ENCODE measurements around the gene HOXD11. TPM values are rescaled to one million over a fixed set of nuclear protein-coding genes. Genes with fewer than 3 reads are reported as not detected.
A peak's percentile ranks its signal among the peaks of the same experiment; 100 is the strongest.

The HOXD11 gene
- total RNA-seq, 1 experiment from 2014 or later: not detected

DNA sequence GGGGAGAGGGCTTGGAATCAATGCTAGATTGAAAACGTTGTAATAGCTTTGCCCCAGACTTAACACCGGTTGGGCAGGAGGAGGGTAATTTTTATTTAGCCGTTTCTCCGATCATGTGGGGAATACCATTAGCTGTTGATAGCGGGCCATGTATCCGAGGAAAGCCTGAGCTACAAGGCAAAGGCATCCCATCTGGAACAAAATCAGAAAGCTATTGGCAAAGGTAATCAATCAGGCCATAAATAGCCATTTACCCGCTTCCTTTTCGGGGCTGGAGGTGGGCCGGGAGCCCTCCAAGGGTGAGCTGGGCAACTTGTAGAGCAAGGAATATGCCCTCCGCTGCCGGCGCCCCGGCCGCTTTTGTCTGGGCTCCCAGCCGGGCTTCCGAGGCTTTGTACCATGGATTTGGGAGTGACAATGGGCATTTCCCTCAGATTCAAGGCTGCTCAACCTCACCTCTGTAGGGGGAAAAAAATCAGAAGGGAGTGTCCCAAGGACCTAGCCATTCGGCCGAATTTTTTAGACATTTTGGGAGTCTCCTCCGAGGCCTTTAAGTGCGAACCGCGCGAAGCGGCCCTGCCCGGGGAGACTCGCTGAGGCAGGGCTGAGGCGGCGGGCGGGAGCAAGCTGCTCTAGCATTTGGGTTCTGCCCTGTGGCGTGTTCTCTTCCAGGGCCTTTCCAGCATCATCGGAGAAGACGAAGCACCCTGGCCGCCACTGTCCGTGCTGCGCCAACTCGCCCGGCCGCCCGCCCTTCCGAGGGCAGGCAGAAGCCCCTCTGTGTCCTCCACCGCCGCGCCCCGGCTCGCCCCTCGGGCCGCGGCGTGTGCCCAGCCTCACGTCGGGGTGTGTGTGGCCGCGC lies 14.3 kb downstream of the HOXD11 start (continued):
- TF ChIP-seq, protein P1, sequence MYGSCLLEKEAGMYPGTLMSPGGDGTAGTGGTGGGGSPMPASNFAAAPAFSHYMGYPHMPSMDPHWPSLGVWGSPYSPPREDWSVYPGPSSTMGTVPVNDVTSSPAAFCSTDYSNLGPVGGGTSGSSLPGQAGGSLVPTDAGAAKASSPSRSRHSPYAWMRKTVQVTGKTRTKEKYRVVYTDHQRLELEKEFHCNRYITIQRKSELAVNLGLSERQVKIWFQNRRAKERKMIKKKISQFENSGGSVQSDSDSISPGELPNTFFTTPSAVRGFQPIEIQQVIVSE (CRISPR knock-in tag; IDR thresholded peaks at IDR 0.05; ENCODE audit: borderline replicate concordance): no peak
- TF ChIP-seq, protein P2, sequence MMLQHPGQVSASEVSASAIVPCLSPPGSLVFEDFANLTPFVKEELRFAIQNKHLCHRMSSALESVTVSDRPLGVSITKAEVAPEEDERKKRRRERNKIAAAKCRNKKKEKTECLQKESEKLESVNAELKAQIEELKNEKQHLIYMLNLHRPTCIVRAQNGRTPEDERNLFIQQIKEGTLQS (CRISPR knock-in tag; conservative IDR thresholded peaks at IDR 0.05): no peak
- TF ChIP-seq, protein P3, sequence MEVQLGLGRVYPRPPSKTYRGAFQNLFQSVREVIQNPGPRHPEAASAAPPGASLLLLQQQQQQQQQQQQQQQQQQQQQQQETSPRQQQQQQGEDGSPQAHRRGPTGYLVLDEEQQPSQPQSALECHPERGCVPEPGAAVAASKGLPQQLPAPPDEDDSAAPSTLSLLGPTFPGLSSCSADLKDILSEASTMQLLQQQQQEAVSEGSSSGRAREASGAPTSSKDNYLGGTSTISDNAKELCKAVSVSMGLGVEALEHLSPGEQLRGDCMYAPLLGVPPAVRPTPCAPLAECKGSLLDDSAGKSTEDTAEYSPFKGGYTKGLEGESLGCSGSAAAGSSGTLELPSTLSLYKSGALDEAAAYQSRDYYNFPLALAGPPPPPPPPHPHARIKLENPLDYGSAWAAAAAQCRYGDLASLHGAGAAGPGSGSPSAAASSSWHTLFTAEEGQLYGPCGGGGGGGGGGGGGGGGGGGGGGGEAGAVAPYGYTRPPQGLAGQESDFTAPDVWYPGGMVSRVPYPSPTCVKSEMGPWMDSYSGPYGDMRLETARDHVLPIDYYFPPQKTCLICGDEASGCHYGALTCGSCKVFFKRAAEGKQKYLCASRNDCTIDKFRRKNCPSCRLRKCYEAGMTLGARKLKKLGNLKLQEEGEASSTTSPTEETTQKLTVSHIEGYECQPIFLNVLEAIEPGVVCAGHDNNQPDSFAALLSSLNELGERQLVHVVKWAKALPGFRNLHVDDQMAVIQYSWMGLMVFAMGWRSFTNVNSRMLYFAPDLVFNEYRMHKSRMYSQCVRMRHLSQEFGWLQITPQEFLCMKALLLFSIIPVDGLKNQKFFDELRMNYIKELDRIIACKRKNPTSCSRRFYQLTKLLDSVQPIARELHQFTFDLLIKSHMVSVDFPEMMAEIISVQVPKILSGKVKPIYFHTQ (CRISPR knock-in tag; IDR thresholded peaks at IDR 0.05): no peak

DNA sequence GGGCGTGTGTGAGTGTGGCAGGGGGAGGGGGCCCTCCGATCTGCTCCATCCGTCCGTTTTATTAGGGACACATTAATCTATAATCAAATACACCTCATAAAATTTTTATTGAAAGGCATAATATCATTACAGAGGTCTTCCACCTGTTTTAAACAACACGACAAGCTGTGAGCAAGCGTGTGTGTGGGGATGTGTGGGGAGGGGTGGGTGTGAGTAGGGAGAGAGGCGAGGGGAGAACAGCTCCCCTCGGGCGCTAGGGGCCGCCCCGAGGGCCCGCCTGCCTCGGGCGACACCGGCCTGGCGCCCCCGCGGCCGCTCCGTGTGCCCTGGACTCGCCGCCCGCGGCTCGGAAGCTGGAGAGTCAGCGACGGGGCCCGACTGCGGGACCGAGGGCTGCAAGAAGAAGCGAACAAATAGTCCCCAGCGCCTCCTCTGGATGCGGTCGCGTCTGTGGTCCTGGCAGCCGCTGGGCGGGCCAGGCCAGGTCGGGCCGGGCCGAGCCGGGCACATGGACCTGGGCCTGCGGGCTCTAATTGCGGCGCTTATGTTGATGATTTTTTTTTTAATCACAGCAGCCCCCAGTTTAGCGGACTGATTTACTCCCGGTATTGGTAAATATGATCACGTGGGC lies 15.1 kb downstream of the HOXD11 start:
- Mint-ChIP-seq H3K36me3 (peaks cover 2% of the 10 kb centered on the region; the same call in 1 of the 2 replicates), H3K4me1 (peaks cover 10% of the 10 kb centered on the region), H3K27me3 (ENCODE audit: low read depth) (peaks cover 100% of the 10 kb centered on the region), H3K9me3 (no peaks in the 10 kb centered on the region), H3K27ac (no peak overlapping the region), H3K4me3 (peak overlapping the region; percentile 56)
- ChIA-PET POLR2A (no interaction called here), CTCF (interaction anchor here (0.5 to 3.3 kb wide), 9 partner anchors 10 to 1027 kb away, joined by 3 to 15 read pairs (median 4); no protein-coding TSS in a partner anchor)
- peak; percentile 28 for DNase-seq (ENCODE audit: low spot score)
- ATAC-seq: peak; percentile 10
- TF ChIP-seq, protein P4, sequence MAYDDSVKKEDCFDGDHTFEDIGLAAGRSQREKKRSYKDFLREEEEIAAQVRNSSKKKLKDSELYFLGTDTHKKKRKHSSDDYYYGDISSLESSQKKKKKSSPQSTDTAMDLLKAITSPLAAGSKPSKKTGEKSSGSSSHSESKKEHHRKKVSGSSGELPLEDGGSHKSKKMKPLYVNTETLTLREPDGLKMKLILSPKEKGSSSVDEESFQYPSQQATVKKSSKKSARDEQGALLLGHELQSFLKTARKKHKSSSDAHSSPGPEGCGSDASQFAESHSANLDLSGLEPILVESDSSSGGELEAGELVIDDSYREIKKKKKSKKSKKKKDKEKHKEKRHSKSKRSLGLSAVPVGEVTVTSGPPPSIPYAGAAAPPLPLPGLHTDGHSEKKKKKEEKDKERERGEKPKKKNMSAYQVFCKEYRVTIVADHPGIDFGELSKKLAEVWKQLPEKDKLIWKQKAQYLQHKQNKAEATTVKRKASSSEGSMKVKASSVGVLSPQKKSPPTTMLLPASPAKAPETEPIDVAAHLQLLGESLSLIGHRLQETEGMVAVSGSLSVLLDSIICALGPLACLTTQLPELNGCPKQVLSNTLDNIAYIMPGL (CRISPR knock-in tag; IDR thresholded peaks at IDR 0.05): peak; percentile 23; the same call in 1 of the 2 replicates
- TF ChIP-seq, protein P5, sequence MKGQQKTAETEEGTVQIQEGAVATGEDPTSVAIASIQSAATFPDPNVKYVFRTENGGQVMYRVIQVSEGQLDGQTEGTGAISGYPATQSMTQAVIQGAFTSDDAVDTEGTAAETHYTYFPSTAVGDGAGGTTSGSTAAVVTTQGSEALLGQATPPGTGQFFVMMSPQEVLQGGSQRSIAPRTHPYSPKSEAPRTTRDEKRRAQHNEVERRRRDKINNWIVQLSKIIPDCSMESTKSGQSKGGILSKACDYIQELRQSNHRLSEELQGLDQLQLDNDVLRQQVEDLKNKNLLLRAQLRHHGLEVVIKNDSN (CRISPR knock-in tag; IDR thresholded peaks at IDR 0.05): peak; percentile 86
- TF ChIP-seq, protein P6, sequence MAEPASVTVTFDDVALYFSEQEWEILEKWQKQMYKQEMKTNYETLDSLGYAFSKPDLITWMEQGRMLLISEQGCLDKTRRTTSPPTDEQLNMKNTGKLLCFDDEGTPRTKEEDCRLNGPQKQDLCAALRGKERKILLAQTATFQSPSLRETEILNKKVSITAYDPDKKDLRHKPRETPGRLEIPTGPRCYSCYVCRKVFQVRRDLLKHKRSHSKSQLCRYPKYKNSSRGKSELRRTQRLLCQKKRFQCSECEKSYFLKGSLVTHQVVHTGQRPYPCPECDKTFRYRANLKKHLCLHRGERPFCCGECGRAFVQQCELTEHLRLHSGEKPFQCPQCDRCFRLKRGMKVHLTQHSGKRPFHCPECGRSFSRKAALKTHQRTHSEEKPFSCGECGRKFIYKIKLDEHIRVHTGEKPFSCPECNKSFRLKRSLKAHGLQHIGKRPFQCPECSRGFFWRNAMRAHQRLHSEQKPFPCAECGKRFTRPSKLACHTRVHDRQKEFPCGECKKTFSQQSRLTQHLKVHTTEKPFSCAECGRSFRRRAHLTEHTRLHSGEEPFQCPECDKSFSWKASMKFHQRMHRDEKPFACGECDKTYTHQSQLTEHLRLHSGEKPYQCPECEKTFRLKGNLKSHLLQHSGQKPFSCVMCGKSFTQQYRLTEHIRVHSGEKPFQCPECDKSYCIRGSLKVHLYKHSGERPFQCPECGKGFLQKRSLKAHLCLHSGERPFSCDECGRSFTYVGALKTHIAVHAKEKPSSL (CRISPR knock-in tag; conservative IDR thresholded peaks at IDR 0.05): no peak
- TF ChIP-seq, protein P7, sequence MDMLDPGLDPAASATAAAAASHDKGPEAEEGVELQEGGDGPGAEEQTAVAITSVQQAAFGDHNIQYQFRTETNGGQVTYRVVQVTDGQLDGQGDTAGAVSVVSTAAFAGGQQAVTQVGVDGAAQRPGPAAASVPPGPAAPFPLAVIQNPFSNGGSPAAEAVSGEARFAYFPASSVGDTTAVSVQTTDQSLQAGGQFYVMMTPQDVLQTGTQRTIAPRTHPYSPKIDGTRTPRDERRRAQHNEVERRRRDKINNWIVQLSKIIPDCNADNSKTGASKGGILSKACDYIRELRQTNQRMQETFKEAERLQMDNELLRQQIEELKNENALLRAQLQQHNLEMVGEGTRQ (CRISPR knock-in tag; IDR thresholded peaks at IDR 0.05): peak; percentile 84; the same call in 1 of the 2 replicates

DNA sequence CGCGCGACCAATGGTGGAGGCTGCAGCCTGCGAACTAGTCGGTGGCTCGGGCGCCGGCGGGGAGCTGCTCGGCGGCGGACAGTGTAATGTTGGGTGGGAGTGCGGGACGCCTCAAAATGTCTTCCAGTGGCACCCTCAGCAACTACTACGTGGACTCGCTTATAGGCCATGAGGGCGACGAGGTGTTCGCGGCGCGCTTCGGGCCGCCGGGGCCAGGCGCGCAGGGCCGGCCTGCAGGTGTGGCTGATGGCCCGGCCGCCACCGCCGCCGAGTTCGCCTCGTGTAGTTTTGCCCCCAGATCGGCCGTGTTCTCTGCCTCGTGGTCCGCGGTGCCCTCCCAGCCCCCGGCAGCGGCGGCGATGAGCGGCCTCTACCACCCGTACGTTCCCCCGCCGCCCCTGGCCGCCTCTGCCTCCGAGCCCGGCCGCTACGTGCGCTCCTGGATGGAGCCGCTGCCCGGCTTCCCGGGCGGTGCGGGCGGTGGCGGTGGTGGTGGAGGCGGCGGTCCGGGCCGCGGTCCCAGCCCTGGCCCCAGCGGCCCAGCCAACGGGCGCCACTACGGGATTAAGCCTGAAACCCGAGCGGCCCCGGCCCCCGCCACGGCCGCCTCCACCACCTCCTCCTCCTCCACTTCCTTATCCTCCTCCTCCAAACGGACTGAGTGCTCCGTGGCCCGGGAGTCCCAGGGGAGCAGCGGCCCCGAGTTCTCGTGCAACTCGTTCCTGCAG lies 15.8 kb downstream of the HOXD11 start, which contains the start of gene HOXD9:
HOXD9 (plus strand) TSS at position 37 of the 728 bp plus-strand sequence; CDS start at position 87, 50 bp downstream.
- DNase-seq (ENCODE audit: low spot score) (peak; percentile 57), ATAC-seq (peak; percentile 29)
- Mint-ChIP-seq H3K27me3 (ENCODE audit: low read depth) (peaks cover 100% of the 10 kb centered on the region), H3K9me3 (no peaks in the 10 kb centered on the region), H3K27ac (no peak within 1 kb of the TSS), H3K4me3 (peak within 1 kb of the TSS; percentile 56), H3K4me1 (peaks cover 10% of the 10 kb centered on the region), H3K36me3 (peaks cover 2% of the 10 kb centered on the region; the same call in 1 of the 2 replicates)
- POLR2A ChIA-PET: no interaction called here
- CTCF ChIA-PET: interaction anchor here (0.5 to 3.3 kb wide), 8 partner anchors 12 to 1026 kb away, joined by 3 to 15 read pairs (median 4); no protein-coding TSS in a partner anchor
- TF ChIP-seq, protein P5 (CRISPR knock-in tag; IDR thresholded peaks at IDR 0.05): no peak
- TF ChIP-seq TEAD1 (CRISPR knock-in tag; IDR thresholded peaks at IDR 0.05): no peak
- TF ChIP-seq ZNF219 (CRISPR knock-in tag; IDR thresholded peaks at IDR 0.05; ENCODE audit: borderline replicate concordance): no peak
- TF ChIP-seq, protein P8, sequence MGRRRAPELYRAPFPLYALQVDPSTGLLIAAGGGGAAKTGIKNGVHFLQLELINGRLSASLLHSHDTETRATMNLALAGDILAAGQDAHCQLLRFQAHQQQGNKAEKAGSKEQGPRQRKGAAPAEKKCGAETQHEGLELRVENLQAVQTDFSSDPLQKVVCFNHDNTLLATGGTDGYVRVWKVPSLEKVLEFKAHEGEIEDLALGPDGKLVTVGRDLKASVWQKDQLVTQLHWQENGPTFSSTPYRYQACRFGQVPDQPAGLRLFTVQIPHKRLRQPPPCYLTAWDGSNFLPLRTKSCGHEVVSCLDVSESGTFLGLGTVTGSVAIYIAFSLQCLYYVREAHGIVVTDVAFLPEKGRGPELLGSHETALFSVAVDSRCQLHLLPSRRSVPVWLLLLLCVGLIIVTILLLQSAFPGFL (CRISPR knock-in tag; IDR thresholded peaks at IDR 0.05; ENCODE audit: borderline replicate concordance): no peak
- no peak for TF ChIP-seq GTF2I (CRISPR knock-in tag; conservative IDR thresholded peaks at IDR 0.05)
- no peak for TF ChIP-seq ZNF396 (CRISPR knock-in tag; IDR thresholded peaks at IDR 0.05; ENCODE audit: borderline replicate concordance)
- TF ChIP-seq, protein P9, sequence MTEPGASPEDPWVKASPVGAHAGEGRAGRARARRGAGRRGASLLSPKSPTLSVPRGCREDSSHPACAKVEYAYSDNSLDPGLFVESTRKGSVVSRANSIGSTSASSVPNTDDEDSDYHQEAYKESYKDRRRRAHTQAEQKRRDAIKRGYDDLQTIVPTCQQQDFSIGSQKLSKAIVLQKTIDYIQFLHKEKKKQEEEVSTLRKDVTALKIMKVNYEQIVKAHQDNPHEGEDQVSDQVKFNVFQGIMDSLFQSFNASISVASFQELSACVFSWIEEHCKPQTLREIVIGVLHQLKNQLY (CRISPR knock-in tag; IDR thresholded peaks at IDR 0.05): no peak
- no peak for TF ChIP-seq ZBTB21 (CRISPR knock-in tag; IDR thresholded peaks at IDR 0.05; ENCODE audit: borderline replicate concordance)
- TF ChIP-seq PRRX2 (CRISPR knock-in tag; IDR thresholded peaks at IDR 0.05): no peak

Data from WTC11 (cell line).